Upper lobe of left lung (tissue), 4 donors: ENCODE results near the gene SGSH.

ENCODE experiments used
- EP300 ChIP-seq, 4 donors: sonication (generic); formaldehyde crosslinking; IDR thresholded peaks; one replicate each; pipeline ENCODE4 v1.5.1; 2017; ENCODE audit warnings: antibody characterized with exemption in 4 of 4, control low read depth in 2 of 4
- POLR2A ChIP-seq, 4 donors: fragments of 450-650 bp; IDR thresholded peaks; one replicate each; pipeline ENCODE4 v1.5.1; 2016 to 2017; ENCODE audit warnings: antibody characterized with exemption in 4 of 4, mild to moderate bottlenecking in 2 of 4
- POLR2AphosphoS5 ChIP-seq, 2 donors: sonication (generic); formaldehyde crosslinking; IDR thresholded peaks; one replicate each; pipeline ENCODE4 v1.5.1; 2017; ENCODE audit warnings: antibody characterized with exemption in 2 of 2
- TF ChIP-seq, protein P1 (sequence below), 6 experiments: fragments of 450-650 bp in 4 of 6; fragments of 200-600 bp in 2 of 6; sonication (generic) in 2 of 6; IDR thresholded peaks; one replicate each; pipeline ENCODE4 v1.5.1; 2016 to 2019; ENCODE audit warnings: antibody characterized with exemption in 6 of 6

- TF ChIP-seq POLR2AphosphoS5 (IDR thresholded peaks at IDR 0.05) (no peak), POLR2A (IDR thresholded peaks at IDR 0.05) (no peak), EP300 (IDR thresholded peaks at IDR 0.05) (no peak)
- TF ChIP-seq, protein P1, sequence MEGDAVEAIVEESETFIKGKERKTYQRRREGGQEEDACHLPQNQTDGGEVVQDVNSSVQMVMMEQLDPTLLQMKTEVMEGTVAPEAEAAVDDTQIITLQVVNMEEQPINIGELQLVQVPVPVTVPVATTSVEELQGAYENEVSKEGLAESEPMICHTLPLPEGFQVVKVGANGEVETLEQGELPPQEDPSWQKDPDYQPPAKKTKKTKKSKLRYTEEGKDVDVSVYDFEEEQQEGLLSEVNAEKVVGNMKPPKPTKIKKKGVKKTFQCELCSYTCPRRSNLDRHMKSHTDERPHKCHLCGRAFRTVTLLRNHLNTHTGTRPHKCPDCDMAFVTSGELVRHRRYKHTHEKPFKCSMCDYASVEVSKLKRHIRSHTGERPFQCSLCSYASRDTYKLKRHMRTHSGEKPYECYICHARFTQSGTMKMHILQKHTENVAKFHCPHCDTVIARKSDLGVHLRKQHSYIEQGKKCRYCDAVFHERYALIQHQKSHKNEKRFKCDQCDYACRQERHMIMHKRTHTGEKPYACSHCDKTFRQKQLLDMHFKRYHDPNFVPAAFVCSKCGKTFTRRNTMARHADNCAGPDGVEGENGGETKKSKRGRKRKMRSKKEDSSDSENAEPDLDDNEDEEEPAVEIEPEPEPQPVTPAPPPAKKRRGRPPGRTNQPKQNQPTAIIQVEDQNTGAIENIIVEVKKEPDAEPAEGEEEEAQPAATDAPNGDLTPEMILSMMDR (IDR thresholded peaks at IDR 0.05), result no peak
Observed at GRCh38 chr17:80229011-80229410, 8.9 kb upstream of the SGSH start.
